Measurements from ENCODE around the gene UGGT2. TPM values are rescaled to one million over a fixed set of nuclear protein-coding genes. Genes with fewer than 3 reads are reported as not detected.

The UGGT2 gene
- total RNA-seq, 1 donor from 2014 or later: 38.5 TPM

GRCh38 chr13:96029002-96029401, 24.2 kb downstream of the UGGT2 start:
- no peaks in the 10 kb centered on the region for H3K27me3 Mint-ChIP-seq
- peaks cover 6% of the 10 kb centered on the region for H3K36me3 Mint-ChIP-seq
- DNase-seq (ENCODE audit: extremely low spot score, unreplicated experiment): no peak
- TF ChIP-seq CTCF (conservative IDR thresholded peaks at IDR 0.05): no peak
- no peak overlapping the region for H3K27ac Mint-ChIP-seq
- no peaks in the 10 kb centered on the region for H3K9me3 Mint-ChIP-seq
- no peak overlapping the region for H3K4me3 Mint-ChIP-seq
- H3K4me1 Mint-ChIP-seq (ENCODE audit: unreplicated experiment): peaks cover 6% of the 10 kb centered on the region

- Mint-ChIP-seq H3K36me3 (peaks cover 6% of the 10 kb centered on the region), H3K27me3 (no peaks in the 10 kb centered on the region), H3K9me3 (no peaks in the 10 kb centered on the region), H3K27ac (no peak overlapping the region), H3K4me3 (no peak overlapping the region), H3K4me1 (ENCODE audit: unreplicated experiment) (peaks cover under 1% of the 10 kb centered on the region)
- no peak for TF ChIP-seq CTCF (conservative IDR thresholded peaks at IDR 0.05)
- DNase-seq (ENCODE audit: extremely low spot score, unreplicated experiment): no peak
These were observed 25.7 kb downstream of the UGGT2 start for GRCh38 chr13:96027496-96027895.

- Mint-ChIP-seq H3K27me3 (no peaks in the 10 kb centered on the region), H3K4me3 (no peak overlapping the region), H3K4me1 (ENCODE audit: unreplicated experiment) (peaks cover 3% of the 10 kb centered on the region), H3K9me3 (no peaks in the 10 kb centered on the region), H3K27ac (no peak overlapping the region), H3K36me3 (peaks cover 7% of the 10 kb centered on the region)
- TF ChIP-seq CTCF (conservative IDR thresholded peaks at IDR 0.05): no peak
- DNase-seq (ENCODE audit: extremely low spot score, unreplicated experiment): no peak
These were observed 27.9 kb downstream of the UGGT2 start for GRCh38 chr13:96025283-96025682.

- Mint-ChIP-seq H3K9me3 (no peaks in the 10 kb centered on the region), H3K4me1 (ENCODE audit: unreplicated experiment) (peaks cover 5% of the 10 kb centered on the region), H3K36me3 (peaks cover 21% of the 10 kb centered on the region), H3K4me3 (no peak overlapping the region), H3K27me3 (no peaks in the 10 kb centered on the region), H3K27ac (no peak overlapping the region)
- DNase-seq (ENCODE audit: extremely low spot score, unreplicated experiment): no peak
- TF ChIP-seq CTCF (conservative IDR thresholded peaks at IDR 0.05): no peak
These were observed 32.3 kb downstream of the UGGT2 start for GRCh38 chr13:96020931-96021330.

- Mint-ChIP-seq H3K36me3 (peaks cover 27% of the 10 kb centered on the region), H3K4me3 (no peak overlapping the region), H3K27ac (no peak overlapping the region), H3K4me1 (ENCODE audit: unreplicated experiment) (peaks cover 5% of the 10 kb centered on the region), H3K9me3 (no peaks in the 10 kb centered on the region), H3K27me3 (no peaks in the 10 kb centered on the region)
- DNase-seq (ENCODE audit: extremely low spot score, unreplicated experiment): no peak
- peak; percentile 80 for TF ChIP-seq CTCF (conservative IDR thresholded peaks at IDR 0.05)
These were observed 33.0 kb downstream of the UGGT2 start for GRCh38 chr13:96020155-96020575.

GRCh38 chr13:96018135-96018534, 35.1 kb downstream of the UGGT2 start:
- H3K9me3 Mint-ChIP-seq: no peaks in the 10 kb centered on the region
- H3K27ac Mint-ChIP-seq: no peak overlapping the region
- peaks cover 5% of the 10 kb centered on the region for H3K4me1 Mint-ChIP-seq (ENCODE audit: unreplicated experiment)
- no peaks in the 10 kb centered on the region for H3K27me3 Mint-ChIP-seq
- no peak for DNase-seq (ENCODE audit: extremely low spot score, unreplicated experiment)
- peaks cover 28% of the 10 kb centered on the region for H3K36me3 Mint-ChIP-seq
- no peak for TF ChIP-seq CTCF (conservative IDR thresholded peaks at IDR 0.05)
- no peak overlapping the region for H3K4me3 Mint-ChIP-seq
